Measurements from ENCODE around the gene ZNF678.

DNA sequence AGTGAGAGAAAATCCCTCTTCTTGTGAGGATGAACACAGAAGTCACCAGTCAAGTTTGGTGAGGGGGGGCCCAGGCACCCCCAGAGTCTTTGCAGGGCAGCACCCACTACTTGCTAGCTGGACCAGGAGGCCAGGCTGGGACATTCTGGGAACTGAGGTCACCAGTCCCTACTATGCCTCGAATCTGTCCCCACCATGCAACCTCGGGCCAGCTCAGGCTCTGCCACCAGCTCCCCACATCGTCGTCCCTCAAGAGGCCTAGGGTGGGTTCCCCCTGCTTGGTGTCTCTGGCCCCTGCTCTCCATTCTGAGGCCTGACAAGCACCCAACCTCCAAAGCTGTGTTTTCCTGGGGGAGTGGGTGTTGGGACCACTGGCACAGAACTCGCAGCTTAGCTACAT lies 22.2 kb upstream of the ZNF678 start:
- TF ChIP-seq, protein P1, sequence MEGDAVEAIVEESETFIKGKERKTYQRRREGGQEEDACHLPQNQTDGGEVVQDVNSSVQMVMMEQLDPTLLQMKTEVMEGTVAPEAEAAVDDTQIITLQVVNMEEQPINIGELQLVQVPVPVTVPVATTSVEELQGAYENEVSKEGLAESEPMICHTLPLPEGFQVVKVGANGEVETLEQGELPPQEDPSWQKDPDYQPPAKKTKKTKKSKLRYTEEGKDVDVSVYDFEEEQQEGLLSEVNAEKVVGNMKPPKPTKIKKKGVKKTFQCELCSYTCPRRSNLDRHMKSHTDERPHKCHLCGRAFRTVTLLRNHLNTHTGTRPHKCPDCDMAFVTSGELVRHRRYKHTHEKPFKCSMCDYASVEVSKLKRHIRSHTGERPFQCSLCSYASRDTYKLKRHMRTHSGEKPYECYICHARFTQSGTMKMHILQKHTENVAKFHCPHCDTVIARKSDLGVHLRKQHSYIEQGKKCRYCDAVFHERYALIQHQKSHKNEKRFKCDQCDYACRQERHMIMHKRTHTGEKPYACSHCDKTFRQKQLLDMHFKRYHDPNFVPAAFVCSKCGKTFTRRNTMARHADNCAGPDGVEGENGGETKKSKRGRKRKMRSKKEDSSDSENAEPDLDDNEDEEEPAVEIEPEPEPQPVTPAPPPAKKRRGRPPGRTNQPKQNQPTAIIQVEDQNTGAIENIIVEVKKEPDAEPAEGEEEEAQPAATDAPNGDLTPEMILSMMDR (IDR thresholded peaks at IDR 0.05) = no peak
- TF ChIP-seq POLR2A (IDR thresholded peaks at IDR 0.05; ENCODE audit: low read length) = no peak
- TF ChIP-seq CEBPB (IDR thresholded peaks at IDR 0.05) = no peak
- TF ChIP-seq, protein P2, sequence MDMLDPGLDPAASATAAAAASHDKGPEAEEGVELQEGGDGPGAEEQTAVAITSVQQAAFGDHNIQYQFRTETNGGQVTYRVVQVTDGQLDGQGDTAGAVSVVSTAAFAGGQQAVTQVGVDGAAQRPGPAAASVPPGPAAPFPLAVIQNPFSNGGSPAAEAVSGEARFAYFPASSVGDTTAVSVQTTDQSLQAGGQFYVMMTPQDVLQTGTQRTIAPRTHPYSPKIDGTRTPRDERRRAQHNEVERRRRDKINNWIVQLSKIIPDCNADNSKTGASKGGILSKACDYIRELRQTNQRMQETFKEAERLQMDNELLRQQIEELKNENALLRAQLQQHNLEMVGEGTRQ (IDR thresholded peaks at IDR 0.05) = no peak
- no peak for TF ChIP-seq JUNB (IDR thresholded peaks at IDR 0.05)
